ENCODE data around the gene CTU1. TPM values are rescaled to one million over a fixed set of nuclear protein-coding genes. Genes with fewer than 3 reads are reported as not detected.

CTU1 gene
- total RNA-seq, 4 donors from 2014 or later: 11.3 to 18.1 (median 16.7) TPM

- DNase-seq (ENCODE audit: low spot score in 2 of 2): no peak
- 77 to 78% methylated on average over 22 of the region's 22 CpGs for WGBS, 2 donors
- intact Hi-C loops (cut with DNase I; ENCODE audit: low total_unique reads): no loop called here
- H3K4me3 ChIP-seq (ENCODE audit: low read depth, poor library complexity, severe bottlenecking): no peak overlapping the region
- TF ChIP-seq POLR2A (IDR thresholded peaks at IDR 0.05): no peak
- no peak for TF ChIP-seq CTCF (IDR thresholded peaks at IDR 0.05)
Observed at GRCh38 chr19:51093510-51094345, 14.5 kb downstream of the CTU1 start.

DNA sequence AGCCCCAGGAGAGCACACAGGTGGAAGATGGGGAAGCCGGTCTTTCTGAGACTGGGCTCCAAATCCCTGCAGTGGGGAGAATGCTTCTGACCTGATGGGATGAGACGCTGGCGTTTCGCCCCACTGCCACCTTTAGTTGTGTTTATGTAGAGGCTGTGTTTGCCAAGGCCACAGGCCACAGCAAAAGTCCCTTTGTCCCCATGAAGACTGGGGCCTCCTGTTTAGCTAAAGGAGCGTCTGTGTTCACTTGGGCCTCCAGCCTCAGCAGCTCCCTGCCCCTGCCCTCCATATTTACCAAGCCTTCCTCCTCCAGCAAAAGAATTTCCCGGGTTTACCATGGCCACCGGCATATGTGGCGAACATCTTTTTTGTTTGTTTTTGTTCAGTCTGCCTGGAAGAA lies 15.1 kb downstream of the CTU1 start:
- no peak for DNase-seq (ENCODE audit: low spot score in 2 of 2)
- intact Hi-C loops (cut with DNase I; ENCODE audit: low total_unique reads): no loop called here
- TF ChIP-seq CTCF (IDR thresholded peaks at IDR 0.05) (no peak), POLR2A (IDR thresholded peaks at IDR 0.05) (no peak)

GRCh38 chr19:51091895-51092873 lies 16.0 kb downstream of the CTU1 start:
- no peak overlapping the region for H3K4me3 ChIP-seq (ENCODE audit: low read depth, poor library complexity, severe bottlenecking)
- TF ChIP-seq POLR2A (IDR thresholded peaks at IDR 0.05): no peak
- intact Hi-C loops (cut with DNase I; ENCODE audit: low total_unique reads): no loop called here
- WGBS, 2 donors: 41 to 42% methylated on average over 16 of the region's 16 CpGs
- no peak for DNase-seq (ENCODE audit: low spot score in 2 of 2)

More for the DNA sequence above, 15.1 kb downstream of the CTU1 start:
- H3K4me3 ChIP-seq (ENCODE audit: low read depth, poor library complexity, severe bottlenecking): no peak overlapping the region
- 72 to 83% methylated on average over 8 of the region's 8 CpGs for WGBS, 2 donors

- H3K4me3 ChIP-seq (ENCODE audit: low read depth, poor library complexity, severe bottlenecking): no peak overlapping the region
- WGBS, 2 donors: 77 to 81% methylated on average over 10 of the region's 10 CpGs
- TF ChIP-seq POLR2A (IDR thresholded peaks at IDR 0.05) (no peak), CTCF (IDR thresholded peaks at IDR 0.05) (no peak)
- intact Hi-C loops (cut with DNase I; ENCODE audit: low total_unique reads): no loop called here
- DNase-seq (ENCODE audit: low spot score in 2 of 2): no peak
Observed at GRCh38 chr19:51091126-51091525, 17.1 kb downstream of the CTU1 start.

GRCh38 chr19:51090471-51090870 lies 17.7 kb downstream of the CTU1 start:
- DNase-seq (ENCODE audit: low spot score in 2 of 2): no peak
- intact Hi-C loops (cut with DNase I; ENCODE audit: low total_unique reads): no loop called here
- WGBS, 2 donors: 61 to 67% methylated on average over 8 of the region's 8 CpGs
- TF ChIP-seq CTCF (IDR thresholded peaks at IDR 0.05) (no peak), POLR2A (IDR thresholded peaks at IDR 0.05) (no peak)
- no peak overlapping the region for H3K4me3 ChIP-seq (ENCODE audit: low read depth, poor library complexity, severe bottlenecking)

DNA sequence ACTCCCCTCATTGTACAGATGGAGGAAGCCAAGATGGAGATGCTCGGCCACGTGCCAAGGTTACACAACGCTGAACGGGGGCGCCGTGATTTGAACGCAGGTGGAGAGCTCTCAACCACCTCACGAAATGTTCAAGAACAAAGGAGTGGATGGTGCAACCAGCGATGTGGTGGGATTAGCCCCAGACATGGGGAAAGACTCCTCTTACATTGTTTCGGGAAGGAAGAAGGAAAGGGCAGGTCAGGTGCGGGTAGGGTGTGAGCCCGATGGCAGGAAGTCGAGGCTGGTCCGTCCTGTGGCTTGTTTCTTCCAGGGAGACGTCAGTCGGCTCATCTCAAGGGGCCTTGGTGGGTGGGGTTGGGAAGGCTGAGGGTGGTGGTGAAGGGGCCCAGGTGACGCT lies 18.4 kb downstream of the CTU1 start:
- DNase-seq (ENCODE audit: low spot score in 2 of 2): no peak
- 83 to 87% methylated on average over 17 of the region's 17 CpGs for WGBS, 2 donors
- intact Hi-C loops (cut with DNase I; ENCODE audit: low total_unique reads): no loop called here
- TF ChIP-seq POLR2A (IDR thresholded peaks at IDR 0.05) (no peak), CTCF (IDR thresholded peaks at IDR 0.05) (no peak)
- H3K4me3 ChIP-seq (ENCODE audit: low read depth, poor library complexity, severe bottlenecking): no peak overlapping the region

All from lower leg skin (tissue), 4 donors.